Activated T-helper 2 cell treated with anti-CD3 and anti-CD28 coated beads, Interferon-gamma antibody, Interleukin-2, Interleukin-4, amounts not matched to agents 10 μg/mL and 5 μg/mL and 100 μg/mL, durations not matched to agents 14 hours and 24 hours and 36 hours (primary cell): Measurements from ENCODE around the gene COL4A1. TPM values are rescaled to one million over a fixed set of nuclear protein-coding genes. Genes with fewer than 3 reads are reported as not detected.

Source experiments
- DNase-seq: peaks from one replicate; pipeline ENCODE4 v3.0.0; 2021; ENCODE audit warnings: low spot score
- H3K27ac Mint-ChIP-seq: one replicate; pipeline ENCODE4 v1.8.0; 2021; ENCODE audit warnings: mixed read lengths
- H3K27me3 Mint-ChIP-seq: one replicate; pipeline ENCODE4 v1.8.0; 2021; ENCODE audit warnings: low read depth, mixed read lengths
- H3K36me3 Mint-ChIP-seq: one replicate; pipeline ENCODE4 v1.8.0; 2021; ENCODE audit warnings: low read depth, mixed read lengths
- H3K4me1 Mint-ChIP-seq: one replicate; pipeline ENCODE4 v1.8.0; 2021; ENCODE audit warnings: low read depth, mixed read lengths
- H3K4me3 Mint-ChIP-seq: one replicate; pipeline ENCODE4 v1.8.0; 2021; ENCODE audit warnings: low read depth, mild to moderate bottlenecking, moderate library complexity, mixed read lengths
- H3K9me3 Mint-ChIP-seq: one replicate; pipeline ENCODE4 v1.8.0; 2021; ENCODE audit warnings: mixed read lengths
- intact Hi-C: fragments of 100-400 bp; cut with micrococcal nuclease; formaldehyde crosslinking; loops from one replicate; pipeline ENCODE4 v1.15.1; 2023
- total RNA-seq: library from RNA; stranded (reverse); gene quantifications from 2 replicates; pipeline ENCODE4 v1.2.3, GENCODE V29; 2022

The COL4A1 gene
- total RNA-seq, 1 donor from 2014 or later, result not detected

- no peaks in the 10 kb centered on the region for H3K4me1 Mint-ChIP-seq
- no peaks in the 10 kb centered on the region for H3K9me3 Mint-ChIP-seq
- no peak for DNase-seq
- H3K27ac Mint-ChIP-seq, result no peak overlapping the region
- no peak overlapping the region for H3K4me3 Mint-ChIP-seq
- H3K36me3 Mint-ChIP-seq, result no peaks in the 10 kb centered on the region
- H3K27me3 Mint-ChIP-seq, result no peaks in the 10 kb centered on the region
- intact Hi-C loops, result no loop called here
These were observed 197.7 kb downstream of the COL4A1 start for GRCh38 chr13:110109140-110109783.

- Mint-ChIP-seq H3K4me1 (no peaks in the 10 kb centered on the region), H3K36me3 (no peaks in the 10 kb centered on the region), H3K4me3 (no peak overlapping the region), H3K9me3 (no peaks in the 10 kb centered on the region), H3K27me3 (no peaks in the 10 kb centered on the region), H3K27ac (no peak overlapping the region)
- no peak for DNase-seq
- intact Hi-C loops, result no loop called here
These were observed 198.4 kb downstream of the COL4A1 start for GRCh38 chr13:110108348-110109139.

GRCh38 chr13:110107568-110108347 is 199.2 kb downstream of the COL4A1 start:
- no peak for DNase-seq
- no peaks in the 10 kb centered on the region for H3K36me3 Mint-ChIP-seq

GRCh38 chr13:110106726-110107125 is 200.2 kb downstream of the COL4A1 start:
- no peaks in the 10 kb centered on the region for H3K27me3 Mint-ChIP-seq
- no peaks in the 10 kb centered on the region for H3K4me1 Mint-ChIP-seq
- intact Hi-C loops, result no loop called here
- H3K36me3 Mint-ChIP-seq, result no peaks in the 10 kb centered on the region
- H3K9me3 Mint-ChIP-seq, result no peaks in the 10 kb centered on the region
- no peak overlapping the region for H3K4me3 Mint-ChIP-seq
- no peak for DNase-seq
- H3K27ac Mint-ChIP-seq, result no peak overlapping the region

More at GRCh38 chr13:110107568-110108347, 199.2 kb downstream of the COL4A1 start:
- Mint-ChIP-seq H3K27me3 (no peaks in the 10 kb centered on the region), H3K4me1 (no peaks in the 10 kb centered on the region), H3K27ac (no peak overlapping the region), H3K4me3 (no peak overlapping the region), H3K9me3 (no peaks in the 10 kb centered on the region)
- intact Hi-C loops, result no loop called here

- Mint-ChIP-seq H3K9me3 (peaks cover 4% of the 10 kb centered on the region), H3K36me3 (no peaks in the 10 kb centered on the region), H3K4me1 (no peaks in the 10 kb centered on the region), H3K27me3 (no peaks in the 10 kb centered on the region), H3K27ac (no peak overlapping the region), H3K4me3 (no peak overlapping the region)
- intact Hi-C loops, result no loop called here
- DNase-seq, result no peak
These were observed 201.8 kb downstream of the COL4A1 start for GRCh38 chr13:110105136-110105535.

- intact Hi-C loops, result no loop called here
- H3K4me1 Mint-ChIP-seq, result no peaks in the 10 kb centered on the region
- DNase-seq, result no peak
- no peaks in the 10 kb centered on the region for H3K27me3 Mint-ChIP-seq
- no peaks in the 10 kb centered on the region for H3K36me3 Mint-ChIP-seq
- H3K9me3 Mint-ChIP-seq, result peaks cover 9% of the 10 kb centered on the region
- no peak overlapping the region for H3K27ac Mint-ChIP-seq
- H3K4me3 Mint-ChIP-seq, result no peak overlapping the region
These were observed 203.4 kb downstream of the COL4A1 start for GRCh38 chr13:110103534-110103933.

GRCh38 chr13:110103026-110103425 is 203.9 kb downstream of the COL4A1 start:
- no peak for DNase-seq
- no peaks in the 10 kb centered on the region for H3K36me3 Mint-ChIP-seq
- no peaks in the 10 kb centered on the region for H3K4me1 Mint-ChIP-seq
- H3K27ac Mint-ChIP-seq, result no peak overlapping the region
- no peak overlapping the region for H3K4me3 Mint-ChIP-seq
- intact Hi-C loops, result no loop called here
- H3K27me3 Mint-ChIP-seq, result no peaks in the 10 kb centered on the region
- peaks cover 9% of the 10 kb centered on the region for H3K9me3 Mint-ChIP-seq

GRCh38 chr13:110102053-110102452 is 204.9 kb downstream of the COL4A1 start:
- DNase-seq, result no peak
- no peak overlapping the region for H3K4me3 Mint-ChIP-seq
- H3K4me1 Mint-ChIP-seq, result no peaks in the 10 kb centered on the region
- H3K36me3 Mint-ChIP-seq, result no peaks in the 10 kb centered on the region
- intact Hi-C loops, result no loop called here
- H3K27ac Mint-ChIP-seq, result no peak overlapping the region
- H3K27me3 Mint-ChIP-seq, result no peaks in the 10 kb centered on the region
- H3K9me3 Mint-ChIP-seq, result peaks cover 9% of the 10 kb centered on the region

GRCh38 chr13:110099922-110100321 is 207.0 kb downstream of the COL4A1 start:
- Mint-ChIP-seq H3K27me3 (no peaks in the 10 kb centered on the region), H3K9me3 (peaks cover 9% of the 10 kb centered on the region), H3K27ac (no peak overlapping the region), H3K4me3 (no peak overlapping the region), H3K36me3 (no peaks in the 10 kb centered on the region), H3K4me1 (no peaks in the 10 kb centered on the region)
- intact Hi-C loops, result no loop called here
- DNase-seq, result no peak

Other genes with a start within 250 kb of the COL4A1 start
- gene COL4A2, start 127 bp upstream of the COL4A1 start, total RNA-seq, result not detected in 2 replicates